ENCODE data around the gene SDC3.
A peak's percentile ranks its signal among the peaks of the same experiment; 100 is the strongest.

The SDC3 gene

GRCh38 chr1:30888391-30888790 lies 20.2 kb downstream of the SDC3 start:
- DNase-seq (ENCODE audit: low spot score): no peak

GRCh38 chr1:30887485-30888315 lies 20.9 kb downstream of the SDC3 start:
- DNase-seq (ENCODE audit: low spot score): no peak

GRCh38 chr1:30886710-30887428 lies 21.7 kb downstream of the SDC3 start:
- no peak for DNase-seq (ENCODE audit: low spot score)

GRCh38 chr1:30885570-30886522 lies 22.7 kb downstream of the SDC3 start:
- peak; percentile 66 for DNase-seq (ENCODE audit: low spot score)

- no peak for DNase-seq (ENCODE audit: low spot score)
Observed at GRCh38 chr1:30884723-30885122, 23.8 kb downstream of the SDC3 start.

- DNase-seq (ENCODE audit: low spot score): peak; percentile 70
Observed at GRCh38 chr1:30883389-30884172, 25.0 kb downstream of the SDC3 start.

GRCh38 chr1:30882678-30883388 lies 25.7 kb downstream of the SDC3 start:
- peak; percentile 63 for DNase-seq (ENCODE audit: low spot score)

GRCh38 chr1:30881319-30882181 lies 27.0 kb downstream of the SDC3 start:
- DNase-seq (ENCODE audit: low spot score): no peak

- no peak for DNase-seq (ENCODE audit: low spot score)
Observed at GRCh38 chr1:30880678-30881318, 27.8 kb downstream of the SDC3 start.

GRCh38 chr1:30879940-30880677 lies 28.4 kb downstream of the SDC3 start:
- peak; percentile 80 for DNase-seq (ENCODE audit: low spot score)

- DNase-seq (ENCODE audit: low spot score): no peak
Observed at GRCh38 chr1:30879126-30879786, 29.3 kb downstream of the SDC3 start.

GRCh38 chr1:30878559-30878958 lies 30.0 kb downstream of the SDC3 start:
- DNase-seq (ENCODE audit: low spot score): no peak

- DNase-seq (ENCODE audit: low spot score): no peak
Observed at GRCh38 chr1:30878016-30878415, 30.5 kb downstream of the SDC3 start.

GRCh38 chr1:30877205-30877912 lies 31.2 kb downstream of the SDC3 start:
- DNase-seq (ENCODE audit: low spot score): peak; percentile 73

- DNase-seq (ENCODE audit: low spot score): no peak
Observed at GRCh38 chr1:30876451-30877204, 31.9 kb downstream of the SDC3 start.

GRCh38 chr1:30875916-30876315 lies 32.6 kb downstream of the SDC3 start:
- DNase-seq (ENCODE audit: low spot score): no peak

- DNase-seq (ENCODE audit: low spot score): no peak
Observed at GRCh38 chr1:30875197-30875596, 33.4 kb downstream of the SDC3 start.
